Measurements from ENCODE around the gene MRI1. TPM values are rescaled to one million over a fixed set of nuclear protein-coding genes. Genes with fewer than 3 reads are reported as not detected.
A peak's percentile ranks its signal among the peaks of the same experiment; 100 is the strongest.

The MRI1 gene
- total and polyA plus RNA-seq, 2 donors (not counting 3 experiments of a cell fraction or from before 2014, with no cell fraction given): 56.2 to 63.2 TPM

GRCh38 chr19:13761423-13761822, 2.9 kb upstream of the MRI1 start:
- Histone ChIP-seq H3K4me3 (replicated peaks in 1 of 3; ENCODE audit: insufficient read depth in 1 of 3, low read depth in 1 of 3, low read length in 3 of 3) (no peak overlapping the region), H2AFZ (ENCODE audit: low read depth, low read length) (no peak overlapping the region), H3K27me3 (ENCODE audit: control insufficient read depth in 2 of 2, insufficient read depth in 2 of 2, low read length in 2 of 2) (no peaks in the 10 kb centered on the region), H3K79me2 (ENCODE audit: control insufficient read depth, insufficient read depth, low read length) (peaks cover 18% of the 10 kb centered on the region), H3K9me3 (replicated peaks; ENCODE audit: control insufficient read depth, insufficient read depth, low read length) (no peaks in the 10 kb centered on the region), H4K20me1 (replicated peaks; ENCODE audit: control insufficient read depth, extremely low read depth, insufficient read depth, low read length) (no peaks in the 10 kb centered on the region), H3K36me3 (ENCODE audit: control insufficient read depth in 2 of 2, extremely low read depth in 1 of 2, insufficient read depth in 2 of 2, low read length in 2 of 2) (peaks cover 22 to 42% of the 10 kb centered on the region in 2 experiments), H3K27ac (ENCODE audit: insufficient read depth, low read depth, low read length) (no peak overlapping the region), H3K4me2 (ENCODE audit: insufficient read depth, low read length) (no peak overlapping the region), H3K4me1 (ENCODE audit: control insufficient read depth, extremely low read depth, insufficient read depth, low read length) (peaks cover 12% of the 10 kb centered on the region), H3K9me1 (replicated peaks; ENCODE audit: control insufficient read depth, extremely low read depth, insufficient read depth, low read length) (no peaks in the 10 kb centered on the region), H3K9ac (replicated peaks; ENCODE audit: extremely low read depth, insufficient read depth, low read length) (no peak overlapping the region)
- POLR2A ChIA-PET: no interaction called here
- FAIRE-seq (no peak), DNase-seq (ENCODE audit: low read depth, low spot score) (no peak)
- dilution Hi-C loops (cut with MboI; ENCODE audit: extremely low pct_ligation_motif_present, low sequenced_read_pairs): no loop called here
- CTCF ChIA-PET: interaction anchor here (1.1 kb wide), 1 partner anchor 11 kb away, joined by 3 read pairs; no protein-coding TSS in a partner anchor
- BruUV-seq (replicated peaks): no TSS peak
- intact Hi-C loops (cut with micrococcal nuclease): no loop called here
- no peak for TF ChIP-seq EZH2 (IDR thresholded peaks at IDR 0.05; ENCODE audit: borderline replicate concordance, low read depth, low read length, severe bottlenecking)
- TF ChIP-seq GATA2 (IDR thresholded peaks at IDR 0.05; ENCODE audit: insufficient read depth, insufficient read length, low read depth, low read length): no peak
- TF ChIP-seq POLR2AphosphoS5 (IDR thresholded peaks at IDR 0.05; ENCODE audit: insufficient read depth, low read depth, low read length): no peak
- peak in 1 of 2 donors; percentile 17 for TF ChIP-seq CTCF (IDR thresholded peaks at IDR 0.05; ENCODE audit: extremely low read depth in 1 of 2, insufficient read depth in 1 of 2, low read depth in 1 of 2, low read length in 2 of 2)
- no peak for TF ChIP-seq MYC (IDR thresholded peaks at IDR 0.05; ENCODE audit: low read depth, low read length)
- no peak for TF ChIP-seq POLR2A (IDR thresholded peaks at IDR 0.05; ENCODE audit: low read depth, low read length)
- no peak for TF ChIP-seq MAX (IDR thresholded peaks at IDR 0.05; ENCODE audit: insufficient read depth, insufficient read length)
- TF ChIP-seq FOS (IDR thresholded peaks at IDR 0.05; ENCODE audit: borderline replicate concordance, insufficient read depth, low read length): no peak
- no peak for TF ChIP-seq JUN (IDR thresholded peaks at IDR 0.05; ENCODE audit: borderline replicate concordance, insufficient read depth, insufficient read length, low read depth)

All from endothelial cell of umbilical vein (primary cell).